ENCODE data around the gene LTB4R2.
A peak's percentile ranks its signal among the peaks of the same experiment; 100 is the strongest.

LTB4R2 gene

DNA sequence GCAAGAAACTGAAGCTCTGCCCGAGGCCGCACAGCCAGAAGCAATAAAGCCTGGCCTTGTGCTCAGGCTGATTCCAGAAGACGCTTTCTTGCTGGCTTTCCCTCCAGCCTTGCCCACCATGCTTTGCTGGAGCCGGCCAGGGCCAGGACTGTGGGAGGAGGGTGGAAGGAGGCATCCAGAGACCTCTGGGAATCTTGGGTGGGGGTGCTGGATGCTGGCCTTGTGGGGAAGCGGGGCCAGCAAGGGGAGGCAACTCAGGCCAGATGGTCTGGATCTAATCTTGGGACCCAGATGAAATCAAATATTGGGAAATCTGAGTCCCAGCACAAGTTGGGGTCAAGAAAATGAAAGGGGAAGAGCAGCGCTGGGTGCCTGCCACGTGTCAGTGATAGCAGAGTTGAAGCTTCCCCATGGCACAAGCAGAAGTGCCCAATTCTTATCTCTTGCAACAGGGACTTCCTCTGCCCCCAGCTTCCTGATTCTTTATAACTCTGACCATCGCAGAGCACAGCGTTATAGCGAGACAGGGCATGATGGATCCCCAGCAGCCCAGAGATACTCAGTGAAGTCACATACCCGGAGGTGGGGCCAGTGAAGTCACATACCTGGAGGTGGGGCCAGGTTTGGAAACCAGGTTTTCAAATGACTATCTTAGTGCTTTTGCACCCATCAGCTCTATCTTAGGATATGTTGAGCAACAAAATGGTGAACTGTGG, 32.2 kb upstream of the LTB4R2 start:
- no peak overlapping the region for H3K4me3 ChIP-seq (ENCODE audit: insufficient read depth, low read depth, low read length, poor library complexity, severe bottlenecking)
- no peak overlapping the region for H3K27ac ChIP-seq (ENCODE audit: insufficient read depth, low read length, poor library complexity, severe bottlenecking)
- no peaks in the 10 kb centered on the region for H3K36me3 ChIP-seq (ENCODE audit: control insufficient read depth, insufficient read depth, low read length)
- H3K9me3 ChIP-seq (ENCODE audit: control insufficient read depth, low read length): no peaks in the 10 kb centered on the region
- H3K27me3 ChIP-seq (replicated peaks; ENCODE audit: control insufficient read depth, insufficient read depth, low read length, poor library complexity, severe bottlenecking): no peaks in the 10 kb centered on the region
- no peak for DNase-seq
- H3K4me1 ChIP-seq (ENCODE audit: control insufficient read depth, insufficient read depth, low read length, poor library complexity, severe bottlenecking): peaks cover 21% of the 10 kb centered on the region

GRCh38 chr14:24278424-24278823, 31.5 kb upstream of the LTB4R2 start:
- peaks cover 21% of the 10 kb centered on the region for H3K4me1 ChIP-seq (ENCODE audit: control insufficient read depth, insufficient read depth, low read length, poor library complexity, severe bottlenecking)

DNA sequence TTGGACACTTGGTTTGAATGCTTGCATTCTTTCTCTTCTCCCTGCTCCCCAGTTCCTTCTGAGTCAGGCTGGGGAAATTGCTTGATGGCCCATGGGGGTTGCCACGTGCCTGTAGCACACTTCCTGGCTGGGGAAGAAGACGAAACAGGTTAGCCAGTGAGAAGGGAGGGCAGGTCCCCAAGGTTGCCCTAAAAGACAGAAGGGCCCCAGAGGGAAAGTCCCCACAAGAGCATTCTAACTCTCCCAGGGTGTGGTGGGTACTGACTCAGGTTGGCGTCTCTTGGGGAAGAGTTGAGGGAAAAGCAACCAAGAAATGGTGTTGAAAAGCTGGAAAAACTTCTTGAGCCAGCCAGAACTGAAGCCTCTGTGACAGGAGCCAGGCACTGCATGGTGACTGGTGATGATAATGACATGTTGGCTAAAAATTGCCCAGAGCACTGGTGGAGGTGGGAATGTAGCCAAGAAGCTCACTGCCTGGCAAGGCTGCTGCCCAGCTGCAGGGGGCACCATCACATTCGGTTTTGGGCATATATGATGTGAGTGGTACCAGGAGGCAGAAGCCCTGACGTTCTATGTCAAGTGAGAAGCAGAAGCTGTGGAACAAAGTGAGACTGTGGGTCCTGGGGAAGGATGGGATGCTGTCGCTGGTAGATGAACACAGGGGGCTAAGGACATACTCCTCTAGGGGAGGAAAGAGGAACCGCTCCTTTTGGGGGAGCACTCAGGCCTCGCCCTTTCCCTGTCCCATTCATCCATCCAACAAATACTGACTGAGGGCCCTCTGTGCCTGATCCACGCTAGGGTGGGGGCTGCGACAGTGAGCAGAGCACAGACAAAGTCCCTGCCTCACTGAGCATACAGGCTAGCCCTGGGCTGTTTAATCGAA, 30.4 kb upstream of the LTB4R2 start:
- Histone ChIP-seq H3K36me3 (ENCODE audit: control insufficient read depth, insufficient read depth, low read length) (no peaks in the 10 kb centered on the region), H3K9me3 (ENCODE audit: control insufficient read depth, low read length) (no peaks in the 10 kb centered on the region), H3K27ac (ENCODE audit: insufficient read depth, low read length, poor library complexity, severe bottlenecking) (peak overlapping the region; percentile 4), H3K27me3 (replicated peaks; ENCODE audit: control insufficient read depth, insufficient read depth, low read length, poor library complexity, severe bottlenecking) (no peaks in the 10 kb centered on the region), H3K4me3 (ENCODE audit: insufficient read depth, low read depth, low read length, poor library complexity, severe bottlenecking) (no peak overlapping the region), H3K4me1 (ENCODE audit: control insufficient read depth, insufficient read depth, low read length, poor library complexity, severe bottlenecking) (peaks cover 14% of the 10 kb centered on the region)
- peak in 2 of 3 donors; percentile 28 to 32 for DNase-seq

More at GRCh38 chr14:24278424-24278823, 31.5 kb upstream of the LTB4R2 start:
- Histone ChIP-seq H3K36me3 (ENCODE audit: control insufficient read depth, insufficient read depth, low read length) (no peaks in the 10 kb centered on the region), H3K27ac (ENCODE audit: insufficient read depth, low read length, poor library complexity, severe bottlenecking) (no peak overlapping the region), H3K27me3 (replicated peaks; ENCODE audit: control insufficient read depth, insufficient read depth, low read length, poor library complexity, severe bottlenecking) (no peaks in the 10 kb centered on the region), H3K9me3 (ENCODE audit: control insufficient read depth, low read length) (no peaks in the 10 kb centered on the region), H3K4me3 (ENCODE audit: insufficient read depth, low read depth, low read length, poor library complexity, severe bottlenecking) (no peak overlapping the region)
- DNase-seq: no peak

DNA sequence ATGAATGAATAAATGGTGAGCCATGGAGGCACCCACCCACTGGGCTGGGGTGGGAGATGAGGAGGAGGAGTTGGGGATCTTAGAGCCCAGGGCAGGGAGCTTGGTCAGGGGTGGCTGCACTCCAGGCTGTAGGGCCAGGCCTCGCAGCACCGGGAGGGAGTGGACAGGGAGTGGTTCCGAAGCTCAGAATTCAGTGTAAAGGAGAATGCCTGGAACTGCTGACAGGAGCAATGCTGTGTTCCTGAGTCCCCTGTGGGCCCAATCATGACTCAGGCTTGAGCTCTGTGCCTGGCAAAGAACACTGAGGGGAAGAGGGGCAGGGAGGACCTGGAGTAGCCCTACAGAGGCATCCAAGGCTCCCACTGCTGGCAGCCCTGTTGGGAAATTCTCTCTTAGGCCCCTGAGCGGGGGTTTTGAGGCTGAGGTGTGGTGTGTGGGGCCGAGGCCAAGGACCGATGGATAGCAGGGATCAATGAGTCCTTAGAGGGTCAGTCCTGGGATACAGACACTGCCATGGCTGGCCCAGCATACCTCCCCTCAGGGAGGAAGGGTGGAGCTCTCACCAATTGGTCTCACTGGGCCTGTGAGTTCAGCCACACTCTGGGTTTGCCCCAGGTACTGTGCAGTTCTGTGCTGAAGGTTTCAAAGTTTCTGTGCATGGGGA, 29.0 kb upstream of the LTB4R2 start:
- Histone ChIP-seq H3K4me1 (ENCODE audit: control insufficient read depth, insufficient read depth, low read length, poor library complexity, severe bottlenecking) (peaks cover 14% of the 10 kb centered on the region), H3K27me3 (replicated peaks; ENCODE audit: control insufficient read depth, insufficient read depth, low read length, poor library complexity, severe bottlenecking) (no peaks in the 10 kb centered on the region), H3K4me3 (ENCODE audit: insufficient read depth, low read depth, low read length, poor library complexity, severe bottlenecking) (no peak overlapping the region), H3K27ac (ENCODE audit: insufficient read depth, low read length, poor library complexity, severe bottlenecking) (no peak overlapping the region), H3K36me3 (ENCODE audit: control insufficient read depth, insufficient read depth, low read length) (no peaks in the 10 kb centered on the region), H3K9me3 (ENCODE audit: control insufficient read depth, low read length) (no peaks in the 10 kb centered on the region)
- DNase-seq: no peak

DNA sequence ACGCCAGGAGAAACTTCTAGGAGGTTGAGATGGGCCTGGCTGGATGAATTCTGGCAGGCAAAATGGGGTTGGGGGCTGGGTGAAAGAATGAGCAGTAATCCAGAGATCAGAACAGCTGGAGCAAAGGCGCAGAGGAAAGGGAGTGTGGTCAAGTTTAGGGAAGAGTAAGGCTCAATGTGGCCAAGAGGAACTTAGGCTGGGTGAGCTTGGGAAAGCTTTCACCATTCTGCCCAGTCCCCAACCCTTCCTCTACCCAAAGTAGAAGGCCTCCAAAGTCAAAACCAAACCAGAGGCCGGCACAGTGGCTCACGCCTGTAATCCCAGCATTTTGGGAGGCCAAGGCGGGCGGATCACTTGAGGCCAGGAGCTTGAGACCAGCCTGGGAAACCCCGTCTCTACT, 28.3 kb upstream of the LTB4R2 start:
- no peak for DNase-seq
- H3K4me1 ChIP-seq (ENCODE audit: control insufficient read depth, insufficient read depth, low read length, poor library complexity, severe bottlenecking): peaks cover 14% of the 10 kb centered on the region
- H3K27ac ChIP-seq (ENCODE audit: insufficient read depth, low read length, poor library complexity, severe bottlenecking): no peak overlapping the region
- no peak overlapping the region for H3K4me3 ChIP-seq (ENCODE audit: insufficient read depth, low read depth, low read length, poor library complexity, severe bottlenecking)
- no peaks in the 10 kb centered on the region for H3K36me3 ChIP-seq (ENCODE audit: control insufficient read depth, insufficient read depth, low read length)
- H3K9me3 ChIP-seq (ENCODE audit: control insufficient read depth, low read length): no peaks in the 10 kb centered on the region
- no peaks in the 10 kb centered on the region for H3K27me3 ChIP-seq (replicated peaks; ENCODE audit: control insufficient read depth, insufficient read depth, low read length, poor library complexity, severe bottlenecking)

DNA sequence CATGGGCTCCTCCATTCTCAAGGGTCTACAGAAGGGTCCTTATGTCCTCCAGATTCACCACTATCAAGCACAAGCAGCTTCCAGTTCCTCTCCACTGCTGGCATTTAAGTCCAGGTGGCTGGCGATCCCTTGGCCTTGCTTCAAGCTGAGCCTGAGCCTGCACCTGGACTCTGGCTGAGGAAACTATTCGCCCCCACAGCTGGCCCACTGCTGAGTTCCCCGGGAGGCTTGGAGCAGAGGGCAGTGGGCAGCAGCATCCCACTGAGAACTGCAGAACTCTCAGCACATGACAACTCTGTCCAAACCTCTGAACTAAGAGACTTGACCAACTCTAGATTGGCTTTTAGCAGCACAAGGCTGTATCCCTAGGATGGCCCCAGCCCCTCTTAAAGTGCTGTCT, 27.2 kb upstream of the LTB4R2 start:
- H3K4me1 ChIP-seq (ENCODE audit: control insufficient read depth, insufficient read depth, low read length, poor library complexity, severe bottlenecking): peaks cover 14% of the 10 kb centered on the region
- no peaks in the 10 kb centered on the region for H3K27me3 ChIP-seq (replicated peaks; ENCODE audit: control insufficient read depth, insufficient read depth, low read length, poor library complexity, severe bottlenecking)
- H3K36me3 ChIP-seq (ENCODE audit: control insufficient read depth, insufficient read depth, low read length): no peaks in the 10 kb centered on the region
- no peaks in the 10 kb centered on the region for H3K9me3 ChIP-seq (ENCODE audit: control insufficient read depth, low read length)
- DNase-seq: no peak
- H3K27ac ChIP-seq (ENCODE audit: insufficient read depth, low read length, poor library complexity, severe bottlenecking): no peak overlapping the region
- no peak overlapping the region for H3K4me3 ChIP-seq (ENCODE audit: insufficient read depth, low read depth, low read length, poor library complexity, severe bottlenecking)

- Histone ChIP-seq H3K36me3 (ENCODE audit: control insufficient read depth, insufficient read depth, low read length) (no peaks in the 10 kb centered on the region), H3K27ac (ENCODE audit: insufficient read depth, low read length, poor library complexity, severe bottlenecking) (no peak overlapping the region), H3K4me1 (ENCODE audit: control insufficient read depth, insufficient read depth, low read length, poor library complexity, severe bottlenecking) (peaks cover 9% of the 10 kb centered on the region), H3K9me3 (ENCODE audit: control insufficient read depth, low read length) (no peaks in the 10 kb centered on the region), H3K4me3 (ENCODE audit: insufficient read depth, low read depth, low read length, poor library complexity, severe bottlenecking) (no peak overlapping the region), H3K27me3 (replicated peaks; ENCODE audit: control insufficient read depth, insufficient read depth, low read length, poor library complexity, severe bottlenecking) (no peaks in the 10 kb centered on the region)
- DNase-seq: no peak
These were observed 26.0 kb upstream of the LTB4R2 start for GRCh38 chr14:24283796-24284460.

- H3K4me3 ChIP-seq (ENCODE audit: insufficient read depth, low read depth, low read length, poor library complexity, severe bottlenecking): no peak overlapping the region
- H3K36me3 ChIP-seq (ENCODE audit: control insufficient read depth, insufficient read depth, low read length): no peaks in the 10 kb centered on the region
- no peaks in the 10 kb centered on the region for H3K9me3 ChIP-seq (ENCODE audit: control insufficient read depth, low read length)
- no peak for DNase-seq
- H3K4me1 ChIP-seq (ENCODE audit: control insufficient read depth, insufficient read depth, low read length, poor library complexity, severe bottlenecking): peaks cover 3% of the 10 kb centered on the region
- no peak overlapping the region for H3K27ac ChIP-seq (ENCODE audit: insufficient read depth, low read length, poor library complexity, severe bottlenecking)
- no peaks in the 10 kb centered on the region for H3K27me3 ChIP-seq (replicated peaks; ENCODE audit: control insufficient read depth, insufficient read depth, low read length, poor library complexity, severe bottlenecking)
These were observed 25.4 kb upstream of the LTB4R2 start for GRCh38 chr14:24284501-24285035.

- DNase-seq: no peak
- Histone ChIP-seq H3K4me1 (ENCODE audit: control insufficient read depth, insufficient read depth, low read length, poor library complexity, severe bottlenecking) (peaks cover 2% of the 10 kb centered on the region), H3K9me3 (ENCODE audit: control insufficient read depth, low read length) (no peaks in the 10 kb centered on the region), H3K27me3 (replicated peaks; ENCODE audit: control insufficient read depth, insufficient read depth, low read length, poor library complexity, severe bottlenecking) (no peaks in the 10 kb centered on the region), H3K4me3 (ENCODE audit: insufficient read depth, low read depth, low read length, poor library complexity, severe bottlenecking) (no peak overlapping the region), H3K36me3 (ENCODE audit: control insufficient read depth, insufficient read depth, low read length) (peaks cover under 1% of the 10 kb centered on the region), H3K27ac (ENCODE audit: insufficient read depth, low read length, poor library complexity, severe bottlenecking) (no peak overlapping the region)
These were observed 24.6 kb upstream of the LTB4R2 start for GRCh38 chr14:24285351-24285750.

Data from effector memory CD4-positive, alpha-beta T cell (primary cell).